ENCODE measurements around the gene BLOC1S3.

- TF ChIP-seq, protein P1, sequence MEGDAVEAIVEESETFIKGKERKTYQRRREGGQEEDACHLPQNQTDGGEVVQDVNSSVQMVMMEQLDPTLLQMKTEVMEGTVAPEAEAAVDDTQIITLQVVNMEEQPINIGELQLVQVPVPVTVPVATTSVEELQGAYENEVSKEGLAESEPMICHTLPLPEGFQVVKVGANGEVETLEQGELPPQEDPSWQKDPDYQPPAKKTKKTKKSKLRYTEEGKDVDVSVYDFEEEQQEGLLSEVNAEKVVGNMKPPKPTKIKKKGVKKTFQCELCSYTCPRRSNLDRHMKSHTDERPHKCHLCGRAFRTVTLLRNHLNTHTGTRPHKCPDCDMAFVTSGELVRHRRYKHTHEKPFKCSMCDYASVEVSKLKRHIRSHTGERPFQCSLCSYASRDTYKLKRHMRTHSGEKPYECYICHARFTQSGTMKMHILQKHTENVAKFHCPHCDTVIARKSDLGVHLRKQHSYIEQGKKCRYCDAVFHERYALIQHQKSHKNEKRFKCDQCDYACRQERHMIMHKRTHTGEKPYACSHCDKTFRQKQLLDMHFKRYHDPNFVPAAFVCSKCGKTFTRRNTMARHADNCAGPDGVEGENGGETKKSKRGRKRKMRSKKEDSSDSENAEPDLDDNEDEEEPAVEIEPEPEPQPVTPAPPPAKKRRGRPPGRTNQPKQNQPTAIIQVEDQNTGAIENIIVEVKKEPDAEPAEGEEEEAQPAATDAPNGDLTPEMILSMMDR (IDR thresholded peaks at IDR 0.05; ENCODE audit: low read length): no peak
- no peak for TF ChIP-seq EZH2 (IDR thresholded peaks at IDR 0.05; ENCODE audit: borderline replicate concordance, low read length)
Measured at GRCh38 chr19:45172173-45172572, 6.4 kb upstream of the BLOC1S3 start.

Measured in OCI-LY1 (cell line).